Measurements from ENCODE around the gene WDR46.
A peak's percentile ranks its signal among the peaks of the same experiment; 100 is the strongest.
"Not testable (repeated sequence)": the region's sequence is repeated elsewhere in the genome, so short reads cannot be mapped to it uniquely, and the experiment has no call there.

The WDR46 gene

GRCh38 chr6:33285214-33285613 is 3.8 kb downstream of the WDR46 start:
- DNase-seq: not testable (repeated sequence)

- no peak for DNase-seq
Measured at GRCh38 chr6:33280539-33280938, 8.5 kb downstream of the WDR46 start.

GRCh38 chr6:33279971-33280511 is 9.0 kb downstream of the WDR46 start:
- peak; percentile 7 for DNase-seq

- no peak for DNase-seq
Measured at GRCh38 chr6:33279257-33279695, 9.8 kb downstream of the WDR46 start.

- DNase-seq: no peak
Measured at GRCh38 chr6:33278810-33279209, 10.2 kb downstream of the WDR46 start.

GRCh38 chr6:33278392-33278741 is 10.7 kb downstream of the WDR46 start:
- DNase-seq: no peak

GRCh38 chr6:33277663-33278391 is 11.2 kb downstream of the WDR46 start:
- no peak for DNase-seq

- no peak for DNase-seq
Measured at GRCh38 chr6:33276864-33277662, 12.0 kb downstream of the WDR46 start, which contains the start of gene B3GALT4. Gene B3GALT4, plus strand, starts transcription at chr6:33277123. Its CDS starts 297 bp downstream, at chr6:33277420.

- DNase-seq: no peak
Measured at GRCh38 chr6:33276581-33276863, 12.5 kb downstream of the WDR46 start.

- DNase-seq: peak; percentile 2
Measured at GRCh38 chr6:33275795-33276580, 13.1 kb downstream of the WDR46 start.

GRCh38 chr6:33273924-33274902 is 14.8 kb downstream of the WDR46 start:
- DNase-seq: no peak

- DNase-seq: no peak
Measured at GRCh38 chr6:33273129-33273923, 15.7 kb downstream of the WDR46 start.

- no peak for DNase-seq
Measured at GRCh38 chr6:33272275-33273128, 16.5 kb downstream of the WDR46 start.

- peak; percentile 98 for DNase-seq
Measured at GRCh38 chr6:33271468-33272274, 17.4 kb downstream of the WDR46 start, which contains the start of the genes RPS18 and VPS52. Gene RPS18, plus strand, starts transcription at chr6:33272075. Its CDS starts 45 bp downstream, at chr6:33272120. Gene VPS52, minus strand, starts transcription at chr6:33271876. Its CDS starts 201 bp downstream, at chr6:33271675.

GRCh38 chr6:33271117-33271467 is 17.9 kb downstream of the WDR46 start:
- DNase-seq: no peak

GRCh38 chr6:33264015-33264414 is 25.0 kb downstream of the WDR46 start:
- DNase-seq: no peak

GRCh38 chr6:33262490-33262889 is 26.5 kb downstream of the WDR46 start:
- DNase-seq: not testable (repeated sequence)

GRCh38 chr6:33259032-33259431 is 30.0 kb downstream of the WDR46 start:
- no peak for DNase-seq

GRCh38 chr6:33254591-33254990 is 34.4 kb downstream of the WDR46 start:
- no peak for DNase-seq

All from NCI-H2029 treated with DMSO at 0.1 percent for 48 hours (cell line).